OCI-LY1 (cell line): ENCODE data around the gene PSENEN.
"Not testable (repeated sequence)": the region's sequence is repeated elsewhere in the genome, so short reads cannot be mapped to it uniquely, and the experiment has no call there.

Source experiments
- H2AFZ ChIP-seq: fragments of 200-600 bp; sonication (generic), shearing (Covaris generic); 2 replicates; pipeline ENCODE4 v1.6.0; 2014; ENCODE audit warnings: antibody characterized with exemption, mild to moderate bottlenecking, low read length
- H3F3A ChIP-seq: fragments of 200-600 bp; sonication (generic), shearing (Covaris generic); 2 replicates; pipeline ENCODE4 v1.6.0; 2014; ENCODE audit warnings: mild to moderate bottlenecking, antibody characterized with exemption, low read length, moderate library complexity; ENCODE audit not compliant: insufficient read depth
- H3K27ac ChIP-seq: fragments of 200-600 bp; sonication (generic); 2 replicates; pipeline ENCODE4 v1.5.1; 2014; ENCODE audit warnings: low read length, mixed run types, mild to moderate bottlenecking, low read depth; ENCODE audit not compliant: poor library complexity, severe bottlenecking
- H3K27me3 ChIP-seq: fragments of 200-600 bp; sonication (generic); 2 replicates; pipeline ENCODE4 v1.6.0; 2014; ENCODE audit warnings: antibody characterized with exemption, mild to moderate bottlenecking, low read length, moderate library complexity; ENCODE audit not compliant: insufficient read depth
- H3K36me3 ChIP-seq: fragments of 200-600 bp; sonication (generic); 2 replicates; pipeline ENCODE4 v1.6.1; 2014; ENCODE audit warnings: mild to moderate bottlenecking, antibody characterized with exemption, low read length, moderate library complexity, mixed read lengths; ENCODE audit not compliant: insufficient read depth
- H3K4me1 ChIP-seq: fragments of 200-600 bp; sonication (generic); 2 replicates; pipeline ENCODE4 v1.5.1; 2014; ENCODE audit warnings: mild to moderate bottlenecking, low read length, moderate library complexity; ENCODE audit not compliant: insufficient read depth, severe bottlenecking
- H3K4me2 ChIP-seq: fragments of 200-600 bp; sonication (generic), shearing (Covaris generic); 2 replicates; pipeline ENCODE4 v1.6.1; 2014; ENCODE audit warnings: low read length
- H3K4me3 ChIP-seq: fragments of 200-600 bp; sonication (generic); 2 replicates; pipeline ENCODE4 v1.5.1; 2014; ENCODE audit warnings: low read length, low read depth, mild to moderate bottlenecking, mixed read lengths; ENCODE audit not compliant: poor library complexity, severe bottlenecking
- H3K79me2 ChIP-seq: fragments of 200-600 bp; shearing (Covaris generic); 2 replicates; pipeline ENCODE4 v1.6.1; 2016; ENCODE audit warnings: mixed run types, low read length, mixed read lengths; ENCODE audit not compliant: insufficient read depth
- H3K9ac ChIP-seq: fragments of 200-600 bp; sonication (generic), shearing (Covaris generic); 2 replicates; pipeline ENCODE4 v1.6.1; 2014; ENCODE audit warnings: mild to moderate bottlenecking, low read length, mixed read lengths
- H3K9me2 ChIP-seq: fragments of 200-600 bp; sonication (generic), shearing (Covaris generic); 2 replicates; pipeline ENCODE4 v1.6.1; 2014; ENCODE audit warnings: low read depth, mild to moderate bottlenecking, low read length, mixed read lengths
- H3K9me3 ChIP-seq: fragments of 200-600 bp; shearing (Covaris generic); 2 replicates; pipeline ENCODE4 v1.6.1; 2014; ENCODE audit warnings: low read length, mixed read lengths
- H4K20me1 ChIP-seq: fragments of 200-600 bp; sonication (generic), shearing (Covaris generic); 2 replicates; pipeline ENCODE4 v1.6.0; 2016; ENCODE audit warnings: mild to moderate bottlenecking, low read length; ENCODE audit not compliant: insufficient read depth
- CTCF ChIP-seq: fragments of 200-600 bp; sonication (generic), shearing (Covaris generic); IDR thresholded peaks from 2 replicates; pipeline ENCODE4 v1.5.1; 2017; ENCODE audit warnings: mild to moderate bottlenecking, antibody characterized with exemption, low read length, moderate library complexity, mixed read lengths
- EZH2 ChIP-seq: fragments of 200-600 bp; sonication (generic), shearing (Covaris generic); IDR thresholded peaks from 2 replicates; pipeline ENCODE4 v1.8.0; 2017; ENCODE audit warnings: borderline replicate concordance, mixed run types, mild to moderate bottlenecking, antibody characterized with exemption, low read length, moderate library complexity, mixed read lengths

The PSENEN gene

DNA sequence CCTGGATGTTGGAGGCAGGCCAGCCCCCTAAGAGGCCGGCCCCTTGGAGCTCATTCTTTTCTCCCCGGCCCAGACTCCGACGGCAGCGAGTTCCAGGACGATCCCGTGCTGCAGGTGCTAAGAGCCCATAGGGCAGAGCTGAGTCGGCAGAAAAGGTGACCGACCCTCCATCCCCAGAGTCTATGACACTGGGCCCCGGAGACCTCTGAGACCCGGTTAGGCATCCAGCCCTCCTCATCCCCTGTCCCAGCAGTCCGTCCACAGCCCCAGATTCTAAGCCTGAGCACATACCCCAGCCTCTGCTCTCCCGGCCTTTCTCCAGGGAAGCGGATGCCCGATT lies 22.6 kb downstream of the PSENEN start:
- Histone ChIP-seq H3K9me2 (no peaks in the 10 kb centered on the region), H3K4me3 (no peak overlapping the region), H3K9me3 (no peaks in the 10 kb centered on the region), H3K9ac (no peak overlapping the region), H4K20me1 (no peaks in the 10 kb centered on the region), H3K4me1 (no peaks in the 10 kb centered on the region), H3F3A (no peaks in the 10 kb centered on the region), H3K4me2 (no peak overlapping the region), H3K36me3 (peaks cover 18% of the 10 kb centered on the region), H3K27ac (no peak overlapping the region), H2AFZ (no peak overlapping the region), H3K79me2 (no peaks in the 10 kb centered on the region), H3K27me3 (no peaks in the 10 kb centered on the region)
- no peak for TF ChIP-seq EZH2
- no peak for TF ChIP-seq CTCF

- H3K9me3 ChIP-seq, H4K20me1 ChIP-seq, H3K36me3 ChIP-seq, H3K4me2 ChIP-seq, H3F3A ChIP-seq, H3K79me2 ChIP-seq, H3K27me3 ChIP-seq, H3K27ac ChIP-seq, H3K4me3 ChIP-seq, H2AFZ ChIP-seq, H3K9me2 ChIP-seq, H3K9ac ChIP-seq: not testable (repeated sequence)
- H3K4me1 ChIP-seq, result peaks cover 19% of the 10 kb centered on the region
Measured at GRCh38 chr19:35772362-35772761, 26.9 kb downstream of the PSENEN start.

GRCh38 chr19:35773020-35773806 lies 27.8 kb downstream of the PSENEN start:
- H3K9me2 ChIP-seq, result no peaks in the 10 kb centered on the region
- H3K4me3 ChIP-seq, result no peak overlapping the region
- H3K27me3 ChIP-seq, result no peaks in the 10 kb centered on the region
- no peak overlapping the region for H3K4me2 ChIP-seq
- no peaks in the 10 kb centered on the region for H4K20me1 ChIP-seq
- no peaks in the 10 kb centered on the region for H3K9me3 ChIP-seq
- H3K27ac ChIP-seq, result no peak overlapping the region
- H3K79me2 ChIP-seq, result no peaks in the 10 kb centered on the region
- no peaks in the 10 kb centered on the region for H3F3A ChIP-seq
- H3K9ac ChIP-seq, result no peak overlapping the region
- TF ChIP-seq EZH2 (no peak), CTCF (no peak)
- H3K4me1 ChIP-seq, result peaks cover 19% of the 10 kb centered on the region
- no peak overlapping the region for H2AFZ ChIP-seq
- H3K36me3 ChIP-seq, result peaks cover 7% of the 10 kb centered on the region
